Keratinocyte (primary cell): ENCODE measurements around the gene RIN3. TPM values are rescaled to one million over a fixed set of nuclear protein-coding genes. Genes with fewer than 3 reads are reported as not detected.

Experiments used
- DNase-seq: peaks from one replicate; pipeline ENCODE4 v3.0.0-alpha.2; 2011; ENCODE audit warnings: low read depth, missing footprints, low spot score
- FAIRE-seq: peaks from 2 replicates; lab custom pipeline; 2011; peaks lifted over from hg19 to GRCh38; lab: Jason Lieb, UNC
- H2AFZ ChIP-seq: 2 replicates; pipeline ENCODE4 v1.6.0; 2012; ENCODE audit warnings: low read length, control low read depth, inconsistent platforms; ENCODE audit not compliant: control insufficient read depth
- H3K27ac ChIP-seq: 2 replicates; pipeline ENCODE4 v1.5.1; 2011; ENCODE audit warnings: low read length; ENCODE audit not compliant: control insufficient read depth, insufficient read depth
- H3K27me3 ChIP-seq: 3 replicates; pipeline ENCODE4 v1.6.0; 2011; ENCODE audit warnings: low read length; ENCODE audit not compliant: control insufficient read depth, insufficient read depth; ENCODE audit errors: extremely low read depth
- H3K36me3 ChIP-seq, 2 experiments: 2 replicates in 1 of 2; 3 replicates in 1 of 2; pipeline ENCODE4 v1.5.1; 2011; ENCODE audit warnings: low read length in 2 of 2, mild to moderate bottlenecking in 1 of 2; ENCODE audit not compliant: control insufficient read depth in 2 of 2, insufficient read depth in 2 of 2; ENCODE audit errors: extremely low read depth in 1 of 2
- H3K4me1 ChIP-seq: 3 replicates; pipeline ENCODE4 v1.5.1; 2011; ENCODE audit warnings: low read length; ENCODE audit not compliant: control insufficient read depth, insufficient read depth; ENCODE audit errors: extremely low read depth
- H3K4me2 ChIP-seq: 3 replicates; pipeline ENCODE4 v1.6.0; 2011; ENCODE audit warnings: low read depth, low read length; ENCODE audit not compliant: control insufficient read depth, insufficient read depth; ENCODE audit errors: extremely low read depth
- H3K4me3 ChIP-seq, 3 experiments: fragments of 200-600 bp in 1 of 3; sonication (generic) in 1 of 3; 2 replicates in 2 of 3; 3 replicates in 1 of 3; pipeline ENCODE4 v1.5.1; 2011 to 2016; ENCODE audit warnings: low read length in 3 of 3, mild to moderate bottlenecking in 3 of 3, control low read depth in 2 of 3, inconsistent platforms in 1 of 3, low read depth in 1 of 3, mixed read lengths in 1 of 3, mixed run types in 1 of 3, moderate library complexity in 1 of 3; ENCODE audit not compliant: control insufficient read depth in 2 of 3, insufficient read depth in 2 of 3; ENCODE audit errors: extremely low read depth in 1 of 3
- H3K79me2 ChIP-seq: 2 replicates; pipeline ENCODE4 v1.6.0; 2012; ENCODE audit warnings: low read length; ENCODE audit not compliant: control insufficient read depth, insufficient read depth
- H3K9ac ChIP-seq: 3 replicates; pipeline ENCODE4 v1.6.0; 2011; ENCODE audit warnings: low read length; ENCODE audit not compliant: control insufficient read depth, insufficient read depth; ENCODE audit errors: extremely low read depth
- H3K9me1 ChIP-seq: 3 replicates; pipeline ENCODE4 v1.6.0; 2011; ENCODE audit warnings: low read length; ENCODE audit not compliant: control insufficient read depth, insufficient read depth; ENCODE audit errors: extremely low read depth
- H3K9me3 ChIP-seq: 2 replicates; pipeline ENCODE4 v1.5.1; 2012; ENCODE audit warnings: low read depth, low read length; ENCODE audit not compliant: control insufficient read depth
- H4K20me1 ChIP-seq: 3 replicates; pipeline ENCODE4 v1.6.0; 2011; ENCODE audit warnings: low read length; ENCODE audit not compliant: control insufficient read depth, insufficient read depth; ENCODE audit errors: extremely low read depth
- EZH2 ChIP-seq: IDR thresholded peaks from one replicate; pipeline ENCODE4 v1.6.1; 2012; ENCODE audit warnings: inconsistent platforms, mild to moderate bottlenecking, low read length, moderate library complexity
- dilution Hi-C: fragments of 300-500 bp; cut with MboI; formaldehyde crosslinking; loops from one replicate; pipeline ENCODE4 v1.7.0; 2020; ENCODE audit warnings: low sequenced_read_pairs; ENCODE audit not compliant: extremely low pct_ligation_motif_present
- polyA plus RNA-seq, 5 experiments: library from polyadenylated mRNA; depleted of rRNA in 3 of 5; stranded (reverse) in 3 of 5; stranded (forward) in 1 of 5; unstranded in 1 of 5; fragments of >200 nt; gene quantifications; 1 replicate in 1 of 5; 2 replicates in 3 of 5; 3 replicates in 1 of 5; pipeline versions ENCODE4 v1.2.1 to v1.2.3, GENCODE V29; 2011 to 2012; ENCODE audit warnings: missing spikeins in 2 of 5, low read depth in 1 of 5, low replicate concordance in 1 of 5
- TF ChIP-seq, protein P1 (sequence below), 3 experiments: IDR thresholded peaks in 1 of 3; conservative IDR thresholded peaks in 1 of 3; optimal IDR thresholded peaks in 1 of 3; 2 replicates in 2 of 3; 3 replicates in 1 of 3; pipeline versions ENCODE3 to v1.5.1; 2011; ENCODE audit warnings: low read length in 3 of 3, mild to moderate bottlenecking in 3 of 3, moderate library complexity in 2 of 3, control low read depth in 1 of 3, inconsistent platforms in 1 of 3; ENCODE audit not compliant: insufficient read depth in 2 of 3; ENCODE audit errors: extremely low read depth in 1 of 3

The RIN3 gene
- polyA plus RNA-seq, 1 donor (not counting 4 experiments of a cell fraction or from before 2014, with no cell fraction given) = 1.2 TPM

DNA sequence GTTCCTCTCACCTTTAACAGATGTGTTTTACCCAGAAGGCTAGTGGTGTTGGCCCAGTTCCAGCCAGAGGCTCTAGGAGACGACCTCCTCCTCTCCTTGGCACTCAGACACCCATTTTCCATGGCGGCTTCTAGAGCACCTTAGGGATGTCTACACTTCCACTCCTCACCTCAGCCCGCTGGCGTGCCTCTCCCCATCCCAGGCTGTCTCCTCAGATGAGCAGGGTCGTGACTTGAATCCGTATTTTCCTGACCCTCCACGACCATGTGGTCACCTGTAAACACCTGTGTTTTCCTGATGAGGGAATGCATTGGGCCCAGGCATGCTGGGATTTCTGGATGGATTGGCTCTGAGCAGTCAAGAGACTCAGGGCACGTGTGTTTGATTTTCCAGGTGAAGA, 21.8 kb upstream of the RIN3 start:
- dilution Hi-C loops = no loop called here
- Histone ChIP-seq H3K4me3 (no peak overlapping the region), H3K27me3 (no peaks in the 10 kb centered on the region), H3K9me1 (no peaks in the 10 kb centered on the region), H3K79me2 (no peaks in the 10 kb centered on the region), H3K9ac (no peak overlapping the region), H3K4me1 (no peaks in the 10 kb centered on the region), H3K9me3 (no peaks in the 10 kb centered on the region), H2AFZ (no peak overlapping the region), H3K4me2 (no peak overlapping the region), H4K20me1 (no peaks in the 10 kb centered on the region), H3K27ac (no peak overlapping the region), H3K36me3 (no peaks in the 10 kb centered on the region)
- TF ChIP-seq, protein P1, sequence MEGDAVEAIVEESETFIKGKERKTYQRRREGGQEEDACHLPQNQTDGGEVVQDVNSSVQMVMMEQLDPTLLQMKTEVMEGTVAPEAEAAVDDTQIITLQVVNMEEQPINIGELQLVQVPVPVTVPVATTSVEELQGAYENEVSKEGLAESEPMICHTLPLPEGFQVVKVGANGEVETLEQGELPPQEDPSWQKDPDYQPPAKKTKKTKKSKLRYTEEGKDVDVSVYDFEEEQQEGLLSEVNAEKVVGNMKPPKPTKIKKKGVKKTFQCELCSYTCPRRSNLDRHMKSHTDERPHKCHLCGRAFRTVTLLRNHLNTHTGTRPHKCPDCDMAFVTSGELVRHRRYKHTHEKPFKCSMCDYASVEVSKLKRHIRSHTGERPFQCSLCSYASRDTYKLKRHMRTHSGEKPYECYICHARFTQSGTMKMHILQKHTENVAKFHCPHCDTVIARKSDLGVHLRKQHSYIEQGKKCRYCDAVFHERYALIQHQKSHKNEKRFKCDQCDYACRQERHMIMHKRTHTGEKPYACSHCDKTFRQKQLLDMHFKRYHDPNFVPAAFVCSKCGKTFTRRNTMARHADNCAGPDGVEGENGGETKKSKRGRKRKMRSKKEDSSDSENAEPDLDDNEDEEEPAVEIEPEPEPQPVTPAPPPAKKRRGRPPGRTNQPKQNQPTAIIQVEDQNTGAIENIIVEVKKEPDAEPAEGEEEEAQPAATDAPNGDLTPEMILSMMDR (optimal IDR thresholded peaks at IDR 0.05 in 1 of 3, IDR thresholded peaks at IDR 0.05 in 1 of 3, conservative IDR thresholded peaks at IDR 0.05 in 1 of 3; ENCODE audit: extremely low read depth in 1 of 3, insufficient read depth in 2 of 3, low read length in 3 of 3) = no peak
- no peak for TF ChIP-seq EZH2
- DNase-seq (no peak), FAIRE-seq (no peak)

DNA sequence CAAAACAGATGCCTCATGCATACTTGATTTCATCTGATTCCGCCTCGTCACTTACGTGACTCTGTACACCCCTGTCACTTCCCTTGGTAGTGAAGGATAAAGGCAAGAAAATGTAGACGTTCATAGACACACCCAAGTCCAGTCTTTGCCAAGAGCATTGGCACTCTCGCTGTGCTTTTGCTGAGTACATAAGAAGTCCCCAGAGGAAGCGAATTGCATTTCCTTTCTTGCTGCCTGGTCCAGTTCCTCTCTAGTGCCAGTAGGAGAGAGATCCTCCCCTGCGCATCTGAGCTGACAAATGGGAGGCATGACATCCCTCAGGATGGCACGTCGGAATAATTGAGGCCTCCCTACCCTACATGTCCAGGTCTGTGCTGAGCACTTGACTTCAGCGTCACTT, 21.3 kb upstream of the RIN3 start:
- Histone ChIP-seq H3K36me3 (no peaks in the 10 kb centered on the region), H3K4me2 (no peak overlapping the region), H3K27me3 (no peaks in the 10 kb centered on the region), H3K9ac (no peak overlapping the region), H2AFZ (no peak overlapping the region), H3K9me3 (no peaks in the 10 kb centered on the region), H3K27ac (no peak overlapping the region), H3K4me1 (no peaks in the 10 kb centered on the region), H3K4me3 (no peak overlapping the region), H3K9me1 (no peaks in the 10 kb centered on the region), H3K79me2 (no peaks in the 10 kb centered on the region), H4K20me1 (no peaks in the 10 kb centered on the region)
- DNase-seq (no peak), FAIRE-seq (no peak)
- TF ChIP-seq, protein P1 (optimal IDR thresholded peaks at IDR 0.05 in 1 of 3, IDR thresholded peaks at IDR 0.05 in 1 of 3, conservative IDR thresholded peaks at IDR 0.05 in 1 of 3; ENCODE audit: extremely low read depth in 1 of 3, insufficient read depth in 2 of 3, low read length in 3 of 3) = no peak
- no peak for TF ChIP-seq EZH2
- dilution Hi-C loops = no loop called here
